OCI-LY3 (cell line): ENCODE measurements around the gene CCDC9B.

Source experiments
- H2AFZ ChIP-seq: fragments of 200-600, 300-600 bp; shearing (Covaris generic); 2 replicates; pipeline ENCODE4 v1.6.0; 2014; ENCODE audit warnings: antibody characterized with exemption, low read depth, low read length
- H3K27ac ChIP-seq: fragments of 200-600, 300-600 bp; sonication (generic); 2 replicates; pipeline ENCODE4 v1.5.1; 2014; ENCODE audit warnings: mild to moderate bottlenecking, low read length, moderate library complexity, mixed read lengths
- H3K27me3 ChIP-seq: fragments of 200-600, 300-600 bp; sonication (generic); 2 replicates; pipeline ENCODE4 v1.6.1; 2014; ENCODE audit warnings: low read depth, low read length, mixed read lengths
- H3K36me3 ChIP-seq: fragments of 200-600, 300-600 bp; sonication (generic); replicated peaks from 2 replicates; pipeline ENCODE3; 2014; ENCODE audit warnings: low read depth, low read length, mixed read lengths
- H3K4me1 ChIP-seq: fragments of 300-600, 200-600 bp; sonication (generic); 2 replicates; pipeline ENCODE4 v1.6.1; 2014; ENCODE audit warnings: low read length, mixed read lengths
- H3K4me2 ChIP-seq: fragments of 200-600, 300-600 bp; sonication (generic); 2 replicates; pipeline ENCODE4 v1.6.1; 2014; ENCODE audit warnings: low read length, mixed read lengths
- H3K4me3 ChIP-seq: fragments of 300-600, 200-600 bp; sonication (generic); 2 replicates; pipeline ENCODE4 v1.5.1; 2014; ENCODE audit warnings: antibody characterized with exemption, mild to moderate bottlenecking, low read length, moderate library complexity
- H3K79me2 ChIP-seq: fragments of 300-600, 200-600 bp; shearing (Covaris generic); 2 replicates; pipeline ENCODE4 v1.6.1; 2014; ENCODE audit warnings: mild to moderate bottlenecking, low read length, mixed read lengths
- H3K9ac ChIP-seq: fragments of 300-600, 200-600 bp; shearing (Covaris generic); 2 replicates; pipeline ENCODE4 v1.6.0; 2014; ENCODE audit warnings: mild to moderate bottlenecking, low read length, moderate library complexity
- H3K9me3 ChIP-seq: fragments of 200-600, 300-600 bp; shearing (Covaris generic); 2 replicates; pipeline ENCODE4 v1.6.1; 2014; ENCODE audit warnings: low read length, mixed read lengths; ENCODE audit not compliant: insufficient read depth
- H4K20me1 ChIP-seq: fragments of 200-600, 300-600 bp; sonication (generic); 2 replicates; pipeline ENCODE4 v1.6.1; 2016; ENCODE audit warnings: low read length, mixed read lengths; ENCODE audit not compliant: insufficient read depth
- EZH2phosphoT487 ChIP-seq: fragments of 200-600 bp; shearing (Covaris generic); IDR thresholded peaks from 2 replicates; pipeline ENCODE4 v1.6.1; 2018; ENCODE audit warnings: antibody characterized with exemption, mixed run types, low read depth
- TF ChIP-seq, protein P1 (sequence below): fragments of 200-600, 300-600 bp; sonication (generic); IDR thresholded peaks from 2 replicates; pipeline ENCODE4 v1.5.1; 2014; ENCODE audit warnings: antibody characterized with exemption, low read length, low read depth

CCDC9B gene

DNA sequence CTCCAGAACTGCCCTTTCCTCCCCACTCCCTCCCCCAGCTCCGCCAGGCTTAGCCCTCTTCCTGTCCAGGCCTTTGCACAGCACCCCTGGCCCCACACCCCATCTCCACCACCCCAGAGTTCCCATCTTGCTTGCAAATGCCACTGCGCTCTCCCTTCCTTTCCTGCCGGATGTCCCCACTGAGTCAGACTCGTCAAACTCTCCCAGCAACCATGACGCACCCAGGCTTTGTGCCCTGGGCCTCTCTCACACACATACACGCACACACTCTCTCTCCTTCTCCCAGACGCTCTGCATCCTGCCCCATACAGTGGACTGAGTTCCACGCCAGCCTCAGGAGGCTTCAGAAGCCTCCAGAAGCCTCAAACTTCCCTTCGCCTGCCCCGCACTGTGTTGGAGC lies 2.8 kb upstream of the CCDC9B start:
- no peaks in the 10 kb centered on the region for H3K36me3 ChIP-seq
- H3K4me1 ChIP-seq = no peaks in the 10 kb centered on the region
- H3K4me3 ChIP-seq = no peak overlapping the region
- H4K20me1 ChIP-seq = no peaks in the 10 kb centered on the region
- H3K27ac ChIP-seq = no peak overlapping the region
- H3K4me2 ChIP-seq = no peak overlapping the region
- no peaks in the 10 kb centered on the region for H3K79me2 ChIP-seq
- H3K27me3 ChIP-seq = no peaks in the 10 kb centered on the region
- no peaks in the 10 kb centered on the region for H3K9me3 ChIP-seq
- H2AFZ ChIP-seq = no peak overlapping the region
- H3K9ac ChIP-seq = no peak overlapping the region
- TF ChIP-seq, protein P1, sequence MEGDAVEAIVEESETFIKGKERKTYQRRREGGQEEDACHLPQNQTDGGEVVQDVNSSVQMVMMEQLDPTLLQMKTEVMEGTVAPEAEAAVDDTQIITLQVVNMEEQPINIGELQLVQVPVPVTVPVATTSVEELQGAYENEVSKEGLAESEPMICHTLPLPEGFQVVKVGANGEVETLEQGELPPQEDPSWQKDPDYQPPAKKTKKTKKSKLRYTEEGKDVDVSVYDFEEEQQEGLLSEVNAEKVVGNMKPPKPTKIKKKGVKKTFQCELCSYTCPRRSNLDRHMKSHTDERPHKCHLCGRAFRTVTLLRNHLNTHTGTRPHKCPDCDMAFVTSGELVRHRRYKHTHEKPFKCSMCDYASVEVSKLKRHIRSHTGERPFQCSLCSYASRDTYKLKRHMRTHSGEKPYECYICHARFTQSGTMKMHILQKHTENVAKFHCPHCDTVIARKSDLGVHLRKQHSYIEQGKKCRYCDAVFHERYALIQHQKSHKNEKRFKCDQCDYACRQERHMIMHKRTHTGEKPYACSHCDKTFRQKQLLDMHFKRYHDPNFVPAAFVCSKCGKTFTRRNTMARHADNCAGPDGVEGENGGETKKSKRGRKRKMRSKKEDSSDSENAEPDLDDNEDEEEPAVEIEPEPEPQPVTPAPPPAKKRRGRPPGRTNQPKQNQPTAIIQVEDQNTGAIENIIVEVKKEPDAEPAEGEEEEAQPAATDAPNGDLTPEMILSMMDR = no peak
- TF ChIP-seq EZH2phosphoT487 = no peak

DNA sequence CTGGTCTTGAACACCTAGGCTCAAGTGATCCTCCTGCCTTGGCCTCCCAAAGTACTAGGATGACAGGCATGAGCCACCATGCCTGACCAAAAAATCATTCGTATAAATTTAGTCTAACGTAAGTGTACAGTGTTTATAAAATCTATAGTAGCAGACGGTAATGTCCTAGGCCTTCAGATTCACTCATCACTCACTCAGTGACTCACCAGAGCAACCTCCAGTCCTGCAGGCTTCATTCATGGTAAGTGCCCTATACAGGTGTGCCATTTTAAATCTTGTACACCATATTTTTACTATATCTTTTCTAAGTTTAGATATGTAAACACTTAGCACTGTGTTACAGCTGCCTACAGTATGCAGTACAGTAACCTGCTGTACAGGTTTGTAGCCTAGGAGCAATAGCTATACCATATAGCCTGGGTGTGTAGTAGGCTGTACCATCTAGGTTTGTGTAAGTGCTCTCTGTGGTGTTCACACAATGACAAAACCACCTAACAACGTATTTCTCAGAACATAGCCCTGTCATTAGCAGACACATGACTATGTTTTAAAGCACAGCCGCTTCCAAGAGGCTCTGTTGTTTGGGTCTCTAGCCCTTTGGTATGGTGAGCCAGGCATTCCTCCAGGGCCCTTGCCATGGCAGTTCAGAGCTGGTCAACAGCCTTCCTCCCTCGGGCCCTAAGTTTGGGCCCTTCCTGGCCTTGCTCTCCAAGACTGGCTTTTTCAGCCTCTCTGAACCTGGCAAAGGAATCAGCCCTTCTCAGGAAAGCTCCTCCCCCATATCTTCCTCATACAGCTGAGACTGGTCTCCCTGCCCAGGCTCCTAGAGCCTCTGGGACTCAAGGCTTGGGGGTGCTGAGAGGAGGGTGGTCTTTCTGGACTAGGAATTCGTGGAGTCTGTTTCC lies 1.9 kb upstream of the CCDC9B start:
- Histone ChIP-seq H2AFZ (no peak overlapping the region), H3K4me3 (no peak overlapping the region), H3K4me1 (peaks cover 3% of the 10 kb centered on the region), H3K79me2 (no peaks in the 10 kb centered on the region), H4K20me1 (no peaks in the 10 kb centered on the region), H3K9me3 (no peaks in the 10 kb centered on the region), H3K27ac (no peak overlapping the region), H3K9ac (no peak overlapping the region), H3K4me2 (no peak overlapping the region), H3K27me3 (no peaks in the 10 kb centered on the region), H3K36me3 (no peaks in the 10 kb centered on the region)
- TF ChIP-seq EZH2phosphoT487 = no peak
- TF ChIP-seq, protein P1 = no peak

DNA sequence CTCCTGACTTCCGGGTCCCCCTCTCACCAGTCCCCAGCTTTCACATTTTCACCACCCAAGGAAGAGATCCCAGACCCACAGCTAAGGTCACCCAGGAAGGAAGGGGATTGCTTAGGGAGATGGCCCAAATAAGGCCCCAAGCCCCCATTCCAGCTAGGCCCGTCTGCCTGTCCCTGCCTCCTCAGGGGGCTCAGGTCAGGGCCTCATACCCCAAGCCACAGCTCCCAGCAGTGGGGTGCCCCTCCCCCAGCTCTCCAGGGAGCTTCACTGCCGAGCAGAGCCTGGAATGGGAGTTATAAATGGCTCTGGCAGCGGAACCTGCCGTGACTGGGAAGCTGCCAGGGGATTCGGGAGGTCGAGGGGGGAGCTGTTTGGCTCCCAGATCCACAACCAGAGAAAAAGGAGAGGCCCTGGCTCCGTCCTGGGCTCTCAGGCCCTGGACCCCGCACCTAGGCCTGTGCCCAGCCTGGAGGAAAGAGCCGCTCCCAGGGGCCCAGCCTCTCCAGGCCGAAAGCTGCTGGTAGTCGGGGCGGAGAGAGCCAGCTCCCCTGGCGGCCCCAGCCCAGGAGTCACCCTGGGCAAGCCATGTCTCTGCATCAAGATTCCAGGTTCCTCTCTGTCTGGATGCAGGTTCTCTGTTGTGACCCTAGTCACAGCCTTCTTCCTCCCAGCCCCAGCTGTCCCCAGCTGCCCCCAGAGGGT lies 550 bp downstream of the CCDC9B start:
- Histone ChIP-seq H3K4me3 (no peak overlapping the region), H3K9ac (no peak overlapping the region), H3K36me3 (no peaks in the 10 kb centered on the region), H3K27me3 (no peaks in the 10 kb centered on the region), H3K79me2 (no peaks in the 10 kb centered on the region), H2AFZ (no peak overlapping the region), H3K4me1 (peaks cover 15% of the 10 kb centered on the region), H3K4me2 (no peak overlapping the region), H3K27ac (no peak overlapping the region), H3K9me3 (no peaks in the 10 kb centered on the region), H4K20me1 (no peaks in the 10 kb centered on the region)
- no peak for TF ChIP-seq EZH2phosphoT487
- TF ChIP-seq, protein P1 = no peak

DNA sequence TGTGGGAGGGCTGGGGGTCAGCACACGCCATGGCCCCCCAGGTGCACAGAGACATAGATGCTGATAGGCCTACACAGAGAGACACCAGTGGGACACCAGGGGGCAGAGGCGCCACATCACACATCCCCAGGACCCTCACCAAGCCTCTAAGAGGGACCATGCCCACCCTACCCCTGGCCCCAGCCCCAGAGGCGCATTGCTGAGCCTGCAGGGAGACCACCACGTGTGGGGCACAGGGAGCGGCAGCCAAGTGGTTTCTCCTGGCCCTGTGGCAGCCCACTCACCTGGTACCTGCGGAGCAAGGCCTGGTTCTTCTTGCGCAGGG lies 1.2 kb downstream of the CCDC9B start:
- no peak overlapping the region for H3K9ac ChIP-seq
- no peak for TF ChIP-seq EZH2phosphoT487
- TF ChIP-seq, protein P1 = no peak
- no peak overlapping the region for H3K27ac ChIP-seq
- no peak overlapping the region for H3K4me2 ChIP-seq
- H3K79me2 ChIP-seq = no peaks in the 10 kb centered on the region
- H3K9me3 ChIP-seq = no peaks in the 10 kb centered on the region
- no peaks in the 10 kb centered on the region for H3K36me3 ChIP-seq
- peaks cover 16% of the 10 kb centered on the region for H3K4me1 ChIP-seq
- no peak overlapping the region for H3K4me3 ChIP-seq
- no peak overlapping the region for H2AFZ ChIP-seq
- H3K27me3 ChIP-seq = no peaks in the 10 kb centered on the region
- no peaks in the 10 kb centered on the region for H4K20me1 ChIP-seq
